SK-N-SH treated with all-trans-retinoic acid at 6 μM for 48 hours (cell line): ENCODE data around the gene MYCBP2.

ENCODE experiments used
- ATAC-seq: fragments of 200-7000 bp; cut with Tn5 transposase; 3 replicates; pipeline ENCODE4 v1.9.1; 2020; ENCODE audit warnings: mild to moderate bottlenecking, moderate library complexity
- BACH2 ChIP-seq: fragments of 250-450 bp; sonication (Bioruptor Pico); IDR thresholded peaks from 2 replicates; pipeline ENCODE4 v1.9.0; 2021; ENCODE audit warnings: mild to moderate bottlenecking, borderline replicate concordance
- CSDC2 ChIP-seq: fragments of 250-450 bp; sonication (Bioruptor Pico); IDR thresholded peaks from 2 replicates; pipeline ENCODE4 v1.5.0; 2020; ENCODE audit warnings: mild to moderate bottlenecking, moderate library complexity
- ESRRG ChIP-seq: fragments of 250-450 bp; sonication (Bioruptor Pico); IDR thresholded peaks from 2 replicates; pipeline ENCODE4 v1.6.1; 2021; ENCODE audit warnings: mild to moderate bottlenecking
- ISL1 ChIP-seq: fragments of 250-450 bp; sonication (Bioruptor Pico); IDR thresholded peaks from 2 replicates; pipeline ENCODE4 v2.1.2; 2022; ENCODE audit warnings: mild to moderate bottlenecking, moderate library complexity
- OSR1 ChIP-seq: fragments of 250-450 bp; sonication (Bioruptor Pico); IDR thresholded peaks from 2 replicates; pipeline ENCODE4 v1.8.0; 2022; ENCODE audit warnings: moderate library complexity, mild to moderate bottlenecking, inconsistent platforms
- RARB ChIP-seq: fragments of 250-450 bp; sonication (Bioruptor Pico); IDR thresholded peaks from 2 replicates; pipeline ENCODE4 v1.8.0; 2021; ENCODE audit warnings: mild to moderate bottlenecking, moderate library complexity
- SNAI2 ChIP-seq: fragments of 250-450 bp; sonication (Bioruptor Pico); IDR thresholded peaks from 2 replicates; pipeline ENCODE4 v1.5.0; 2020; ENCODE audit warnings: mild to moderate bottlenecking, moderate library complexity
- TOX ChIP-seq: fragments of 250-450 bp; sonication (Bioruptor Pico); IDR thresholded peaks from 2 replicates; pipeline ENCODE4 v1.8.0; 2021; ENCODE audit warnings: mild to moderate bottlenecking, moderate library complexity, borderline replicate concordance
- ZFP3 ChIP-seq: fragments of 250-450 bp; sonication (Bioruptor Pico); IDR thresholded peaks from 2 replicates; pipeline ENCODE4 v1.5.0; 2020; ENCODE audit warnings: mild to moderate bottlenecking, moderate library complexity
- ZFP30 ChIP-seq: fragments of 450-650 bp; formaldehyde crosslinking; IDR thresholded peaks from 2 replicates; pipeline ENCODE4 v1.5.0; 2022; ENCODE audit warnings: mild to moderate bottlenecking, moderate library complexity
- ZNF565 ChIP-seq: fragments of 450-650 bp; formaldehyde crosslinking; conservative IDR thresholded peaks from 2 replicates; pipeline ENCODE4 v1.5.0; 2020; ENCODE audit warnings: low read depth, mild to moderate bottlenecking, moderate library complexity
- ZNF70 ChIP-seq: fragments of 450-650 bp; formaldehyde crosslinking; IDR thresholded peaks from 2 replicates; pipeline ENCODE4 v1.5.0; 2020; ENCODE audit warnings: mild to moderate bottlenecking, moderate library complexity
- ZNF8 ChIP-seq: fragments of 450-650 bp; formaldehyde crosslinking; IDR thresholded peaks from 2 replicates; pipeline ENCODE4 v1.5.0; 2020; ENCODE audit warnings: mild to moderate bottlenecking, moderate library complexity
- TF ChIP-seq, protein P1 (sequence below): fragments of 250-450 bp; sonication (Bioruptor Pico); IDR thresholded peaks from 2 replicates; pipeline ENCODE4 v1.5.1; 2021; ENCODE audit warnings: mild to moderate bottlenecking, moderate library complexity
- TF ChIP-seq, protein P2 (sequence below): fragments of 250-450 bp; sonication (Bioruptor Pico); IDR thresholded peaks from 2 replicates; pipeline ENCODE4 v1.5.0; 2020; ENCODE audit warnings: mild to moderate bottlenecking, moderate library complexity
- TF ChIP-seq, protein P3 (sequence below): fragments of 250-450 bp; sonication (Bioruptor Pico); IDR thresholded peaks from 2 replicates; pipeline ENCODE4 v1.8.0; 2020; ENCODE audit warnings: mild to moderate bottlenecking, moderate library complexity, borderline replicate concordance
- TF ChIP-seq, protein P4 (sequence below): fragments of 250-450 bp; sonication (Bioruptor Pico); IDR thresholded peaks from 2 replicates; pipeline ENCODE4 v1.8.0; 2021; ENCODE audit warnings: low read depth, mild to moderate bottlenecking, moderate library complexity, borderline replicate concordance

MYCBP2 gene

DNA sequence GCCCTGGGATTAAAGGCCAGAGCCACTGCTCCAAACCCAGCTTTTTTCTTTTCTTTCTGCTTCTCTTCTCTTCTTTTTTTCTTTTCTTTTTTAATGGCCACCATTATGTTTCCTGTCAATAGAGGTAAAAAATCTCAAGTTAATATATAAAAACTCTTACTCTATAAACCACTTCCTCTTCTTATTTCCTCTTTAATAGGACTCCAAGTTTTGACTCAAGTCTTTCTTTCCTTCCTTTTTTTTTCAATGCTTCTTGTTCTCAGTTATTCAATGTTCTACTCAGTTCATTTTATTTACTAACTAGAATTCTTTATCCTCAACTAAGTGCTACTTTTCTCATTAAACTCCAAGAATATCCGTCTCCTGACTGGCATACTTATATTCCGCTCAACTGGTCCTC, 27.1 kb upstream of the MYCBP2 start:
- no peak for ATAC-seq
- no peak for TF ChIP-seq ESRRG (CRISPR knock-in tag)
- TF ChIP-seq CSDC2 (CRISPR knock-in tag) = no peak
- TF ChIP-seq, protein P1, sequence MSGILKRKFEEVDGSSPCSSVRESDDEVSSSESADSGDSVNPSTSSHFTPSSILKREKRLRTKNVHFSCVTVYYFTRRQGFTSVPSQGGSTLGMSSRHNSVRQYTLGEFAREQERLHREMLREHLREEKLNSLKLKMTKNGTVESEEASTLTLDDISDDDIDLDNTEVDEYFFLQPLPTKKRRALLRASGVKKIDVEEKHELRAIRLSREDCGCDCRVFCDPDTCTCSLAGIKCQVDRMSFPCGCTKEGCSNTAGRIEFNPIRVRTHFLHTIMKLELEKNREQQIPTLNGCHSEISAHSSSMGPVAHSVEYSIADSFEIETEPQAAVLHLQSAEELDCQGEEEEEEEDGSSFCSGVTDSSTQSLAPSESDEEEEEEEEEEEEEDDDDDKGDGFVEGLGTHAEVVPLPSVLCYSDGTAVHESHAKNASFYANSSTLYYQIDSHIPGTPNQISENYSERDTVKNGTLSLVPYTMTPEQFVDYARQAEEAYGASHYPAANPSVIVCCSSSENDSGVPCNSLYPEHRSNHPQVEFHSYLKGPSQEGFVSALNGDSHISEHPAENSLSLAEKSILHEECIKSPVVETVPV (CRISPR knock-in tag) = no peak
- TF ChIP-seq ZFP3 = no peak
- no peak for TF ChIP-seq ZNF70 (CRISPR knock-in tag)
- TF ChIP-seq, protein P2, sequence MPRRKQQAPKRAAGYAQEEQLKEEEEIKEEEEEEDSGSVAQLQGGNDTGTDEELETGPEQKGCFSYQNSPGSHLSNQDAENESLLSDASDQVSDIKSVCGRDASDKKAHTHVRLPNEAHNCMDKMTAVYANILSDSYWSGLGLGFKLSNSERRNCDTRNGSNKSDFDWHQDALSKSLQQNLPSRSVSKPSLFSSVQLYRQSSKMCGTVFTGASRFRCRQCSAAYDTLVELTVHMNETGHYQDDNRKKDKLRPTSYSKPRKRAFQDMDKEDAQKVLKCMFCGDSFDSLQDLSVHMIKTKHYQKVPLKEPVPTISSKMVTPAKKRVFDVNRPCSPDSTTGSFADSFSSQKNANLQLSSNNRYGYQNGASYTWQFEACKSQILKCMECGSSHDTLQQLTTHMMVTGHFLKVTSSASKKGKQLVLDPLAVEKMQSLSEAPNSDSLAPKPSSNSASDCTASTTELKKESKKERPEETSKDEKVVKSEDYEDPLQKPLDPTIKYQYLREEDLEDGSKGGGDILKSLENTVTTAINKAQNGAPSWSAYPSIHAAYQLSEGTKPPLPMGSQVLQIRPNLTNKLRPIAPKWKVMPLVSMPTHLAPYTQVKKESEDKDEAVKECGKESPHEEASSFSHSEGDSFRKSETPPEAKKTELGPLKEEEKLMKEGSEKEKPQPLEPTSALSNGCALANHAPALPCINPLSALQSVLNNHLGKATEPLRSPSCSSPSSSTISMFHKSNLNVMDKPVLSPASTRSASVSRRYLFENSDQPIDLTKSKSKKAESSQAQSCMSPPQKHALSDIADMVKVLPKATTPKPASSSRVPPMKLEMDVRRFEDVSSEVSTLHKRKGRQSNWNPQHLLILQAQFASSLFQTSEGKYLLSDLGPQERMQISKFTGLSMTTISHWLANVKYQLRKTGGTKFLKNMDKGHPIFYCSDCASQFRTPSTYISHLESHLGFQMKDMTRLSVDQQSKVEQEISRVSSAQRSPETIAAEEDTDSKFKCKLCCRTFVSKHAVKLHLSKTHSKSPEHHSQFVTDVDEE (CRISPR knock-in tag) = no peak
- TF ChIP-seq, protein P3, sequence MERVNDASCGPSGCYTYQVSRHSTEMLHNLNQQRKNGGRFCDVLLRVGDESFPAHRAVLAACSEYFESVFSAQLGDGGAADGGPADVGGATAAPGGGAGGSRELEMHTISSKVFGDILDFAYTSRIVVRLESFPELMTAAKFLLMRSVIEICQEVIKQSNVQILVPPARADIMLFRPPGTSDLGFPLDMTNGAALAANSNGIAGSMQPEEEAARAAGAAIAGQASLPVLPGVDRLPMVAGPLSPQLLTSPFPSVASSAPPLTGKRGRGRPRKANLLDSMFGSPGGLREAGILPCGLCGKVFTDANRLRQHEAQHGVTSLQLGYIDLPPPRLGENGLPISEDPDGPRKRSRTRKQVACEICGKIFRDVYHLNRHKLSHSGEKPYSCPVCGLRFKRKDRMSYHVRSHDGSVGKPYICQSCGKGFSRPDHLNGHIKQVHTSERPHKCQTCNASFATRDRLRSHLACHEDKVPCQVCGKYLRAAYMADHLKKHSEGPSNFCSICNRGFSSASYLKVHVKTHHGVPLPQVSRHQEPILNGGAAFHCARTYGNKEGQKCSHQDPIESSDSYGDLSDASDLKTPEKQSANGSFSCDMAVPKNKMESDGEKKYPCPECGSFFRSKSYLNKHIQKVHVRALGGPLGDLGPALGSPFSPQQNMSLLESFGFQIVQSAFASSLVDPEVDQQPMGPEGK (CRISPR knock-in tag) = no peak
- TF ChIP-seq, protein P4, sequence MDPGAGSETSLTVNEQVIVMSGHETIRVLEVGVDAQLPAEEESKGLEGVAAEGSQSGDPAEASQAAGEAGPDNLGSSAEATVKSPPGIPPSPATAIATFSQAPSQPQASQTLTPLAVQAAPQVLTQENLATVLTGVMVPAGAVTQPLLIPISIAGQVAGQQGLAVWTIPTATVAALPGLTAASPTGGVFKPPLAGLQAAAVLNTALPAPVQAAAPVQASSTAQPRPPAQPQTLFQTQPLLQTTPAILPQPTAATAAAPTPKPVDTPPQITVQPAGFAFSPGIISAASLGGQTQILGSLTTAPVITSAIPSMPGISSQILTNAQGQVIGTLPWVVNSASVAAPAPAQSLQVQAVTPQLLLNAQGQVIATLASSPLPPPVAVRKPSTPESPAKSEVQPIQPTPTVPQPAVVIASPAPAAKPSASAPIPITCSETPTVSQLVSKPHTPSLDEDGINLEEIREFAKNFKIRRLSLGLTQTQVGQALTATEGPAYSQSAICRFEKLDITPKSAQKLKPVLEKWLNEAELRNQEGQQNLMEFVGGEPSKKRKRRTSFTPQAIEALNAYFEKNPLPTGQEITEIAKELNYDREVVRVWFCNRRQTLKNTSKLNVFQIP (CRISPR knock-in tag) = no peak

DNA sequence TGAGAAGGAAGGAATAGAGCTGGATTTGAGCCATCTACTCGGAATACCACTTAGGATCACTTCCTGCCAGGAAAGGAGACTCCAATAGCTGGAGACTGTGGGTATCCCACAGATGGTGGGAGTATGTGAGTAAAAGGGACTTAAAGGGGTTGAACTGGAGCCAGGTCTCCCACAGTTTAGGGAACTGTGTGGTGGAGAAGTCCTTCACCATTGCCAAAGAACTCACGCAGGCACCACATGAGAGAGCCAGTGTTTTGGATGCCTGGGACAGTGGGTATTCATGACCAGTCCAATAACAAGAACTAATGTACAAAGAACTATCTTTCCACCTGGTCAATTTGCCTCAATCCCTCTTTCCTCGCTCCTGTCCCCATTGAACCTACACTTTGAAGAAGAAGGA, 24.4 kb upstream of the MYCBP2 start:
- no peak for TF ChIP-seq ISL1 (CRISPR knock-in tag)
- TF ChIP-seq ZNF8 (CRISPR knock-in tag) = no peak
- TF ChIP-seq ZFP30 (CRISPR knock-in tag) = no peak
- TF ChIP-seq, protein P2 (CRISPR knock-in tag) = no peak
- TF ChIP-seq, protein P3 (CRISPR knock-in tag) = no peak
- no peak for TF ChIP-seq ESRRG (CRISPR knock-in tag)
- no peak for TF ChIP-seq OSR1 (CRISPR knock-in tag)
- no peak for TF ChIP-seq RARB (CRISPR knock-in tag)
- TF ChIP-seq BACH2 = no peak
- ATAC-seq = no peak

DNA sequence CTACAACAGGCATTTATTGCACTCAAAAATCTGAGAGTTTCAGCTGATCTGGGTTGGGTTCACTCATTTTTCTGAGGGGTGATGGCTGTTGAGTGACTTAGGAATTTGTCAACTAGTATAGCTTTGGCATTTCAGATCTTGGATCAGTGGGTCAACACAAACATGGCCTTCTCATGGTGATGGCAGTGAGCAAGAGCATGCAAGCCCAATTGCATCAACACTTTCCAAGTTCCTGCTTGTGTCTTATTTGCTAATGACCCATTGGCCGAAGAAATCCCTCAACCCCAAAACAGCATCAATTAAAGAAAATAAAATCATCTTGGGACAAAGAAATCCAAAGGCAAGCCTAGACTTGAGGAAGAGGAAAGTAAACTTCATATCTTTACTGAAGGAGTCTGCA, 23.9 kb upstream of the MYCBP2 start:
- no peak for ATAC-seq
- TF ChIP-seq ZFP3 = no peak
- TF ChIP-seq, protein P3 (CRISPR knock-in tag) = no peak
- no peak for TF ChIP-seq SNAI2 (CRISPR knock-in tag)
- TF ChIP-seq TOX = no peak
- TF ChIP-seq, protein P4 (CRISPR knock-in tag) = no peak
- TF ChIP-seq ZNF565 (CRISPR knock-in tag) = no peak
- TF ChIP-seq, protein P2 (CRISPR knock-in tag) = no peak
